COLO668 (cell line): ENCODE measurements around the gene PRDM16.

ENCODE experiments used
- DNase-seq: peaks from one replicate; lab custom pipeline; 2025; ENCODE audit not compliant: unreplicated experiment; lab: John Stamatoyannopoulos, UW

The PRDM16 gene

DNA sequence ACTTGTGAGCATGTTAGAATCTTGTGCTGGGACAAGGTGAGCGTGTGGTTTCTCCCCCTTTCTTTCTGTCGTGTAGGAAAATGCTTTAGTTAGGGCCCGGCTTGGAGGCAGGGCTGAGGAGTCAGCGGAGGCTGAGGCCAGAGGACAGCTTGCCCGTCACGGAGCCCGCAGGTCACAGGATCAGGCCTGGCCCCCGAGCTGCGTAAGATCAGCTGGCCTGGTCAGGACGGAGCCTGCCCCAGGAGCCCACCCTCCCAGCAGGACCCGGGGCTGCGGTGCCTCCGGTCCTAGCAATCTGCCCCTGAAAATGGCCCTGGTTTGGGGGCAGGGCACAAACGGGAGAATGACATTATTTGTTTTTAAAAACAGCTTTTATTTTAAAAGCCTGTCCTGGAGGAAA, 52.0 kb downstream of the PRDM16 start:
- DNase-seq: no peak

DNA sequence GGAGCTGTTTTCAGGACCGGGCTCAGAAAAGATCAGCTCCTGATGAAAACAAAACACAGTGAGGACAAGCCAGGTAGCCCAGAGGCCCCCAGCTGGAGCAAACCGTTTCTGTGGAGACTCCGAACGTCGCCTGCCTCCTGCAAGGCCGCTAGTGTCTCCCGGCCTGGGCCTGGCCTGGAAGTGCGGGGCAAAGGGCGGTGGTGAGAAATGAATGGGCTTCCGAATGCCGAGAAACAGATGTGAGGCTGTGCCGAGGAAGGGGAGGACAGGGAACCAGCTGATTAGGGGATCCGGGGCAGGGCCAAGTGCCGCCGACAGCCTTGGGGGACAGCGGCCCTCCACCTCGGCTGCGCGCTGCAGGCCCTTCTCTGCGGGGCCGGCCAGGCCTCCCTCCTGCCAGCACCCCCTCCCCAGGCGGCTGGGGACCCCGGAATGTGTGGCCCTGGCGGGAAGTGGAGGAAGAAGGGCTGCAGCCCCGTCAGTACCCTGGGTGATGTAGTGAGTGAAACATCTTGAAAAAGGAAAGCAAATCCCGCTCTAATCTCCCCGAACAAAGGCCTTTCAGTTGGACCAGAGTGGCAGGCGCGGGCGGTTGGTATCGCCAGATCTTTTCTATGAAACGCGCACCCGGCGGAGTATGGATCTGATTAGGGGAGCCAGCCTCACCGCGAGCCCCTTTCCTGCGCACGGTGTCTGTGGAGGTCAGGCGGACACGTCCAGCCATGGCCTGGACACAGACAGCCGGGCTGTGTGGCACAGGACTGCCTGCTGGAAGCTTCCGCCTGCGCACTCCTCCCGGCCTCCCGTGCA, 52.6 kb downstream of the PRDM16 start:
- no peak for DNase-seq

DNA sequence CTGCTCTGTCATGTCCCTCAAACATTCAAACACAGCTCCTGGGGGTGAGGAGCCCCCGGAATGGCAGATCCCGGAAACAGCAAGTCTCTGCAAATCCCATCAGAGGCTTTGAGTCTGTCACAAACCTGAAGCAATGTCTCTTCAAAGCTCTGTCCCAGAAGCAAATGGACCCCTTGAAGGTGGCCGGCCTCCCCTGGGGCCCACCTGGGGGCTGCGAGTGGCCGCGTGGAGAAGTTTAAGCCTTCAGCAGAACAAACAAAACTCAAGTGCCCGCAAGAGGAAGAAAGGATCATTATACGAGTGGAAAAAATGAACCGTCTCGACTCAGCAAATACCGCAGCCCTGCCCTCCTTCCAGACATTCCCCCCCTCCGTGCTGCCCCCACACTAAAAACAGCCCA, 53.3 kb downstream of the PRDM16 start:
- no peak for DNase-seq

DNA sequence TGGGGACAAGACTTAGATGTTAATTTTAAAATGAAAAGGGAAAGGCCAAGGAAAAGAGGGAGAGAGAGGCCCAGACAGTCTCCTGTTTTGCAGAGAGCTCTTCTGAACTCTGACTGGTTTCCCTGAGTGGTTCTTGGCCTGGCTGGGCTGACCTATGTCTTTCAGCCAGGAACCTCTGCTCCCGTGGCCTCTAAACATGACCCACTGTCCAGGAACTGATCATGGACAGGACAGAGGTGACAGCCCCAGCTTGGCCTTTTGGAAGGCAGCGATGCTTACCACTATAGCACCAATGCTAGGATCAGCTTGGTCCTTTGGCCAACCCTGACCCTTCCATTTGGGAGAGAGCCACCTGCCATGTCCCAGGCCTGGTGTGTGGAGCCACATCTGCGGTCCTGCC, 55.2 kb downstream of the PRDM16 start:
- DNase-seq: no peak

DNA sequence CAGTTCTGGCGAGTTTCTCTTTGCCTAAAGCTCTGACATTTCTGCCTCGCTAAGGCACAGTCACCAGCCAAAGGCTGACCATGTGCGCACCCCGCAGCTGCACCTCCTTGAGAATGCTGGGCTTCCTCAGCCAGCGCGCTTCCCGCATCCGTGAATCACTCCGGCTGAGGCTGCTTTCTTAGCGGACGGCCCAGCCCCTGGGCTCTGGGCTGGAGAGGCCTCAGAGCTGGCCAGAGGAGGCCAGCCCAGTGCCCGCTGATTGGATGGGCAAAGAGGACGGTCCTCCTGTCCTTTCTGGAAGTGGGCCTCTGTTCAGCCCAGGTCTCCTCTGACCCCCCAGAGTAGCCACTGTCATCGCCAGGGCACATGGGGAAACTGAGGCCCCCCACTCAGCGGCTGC, 56.1 kb downstream of the PRDM16 start:
- no peak for DNase-seq

DNA sequence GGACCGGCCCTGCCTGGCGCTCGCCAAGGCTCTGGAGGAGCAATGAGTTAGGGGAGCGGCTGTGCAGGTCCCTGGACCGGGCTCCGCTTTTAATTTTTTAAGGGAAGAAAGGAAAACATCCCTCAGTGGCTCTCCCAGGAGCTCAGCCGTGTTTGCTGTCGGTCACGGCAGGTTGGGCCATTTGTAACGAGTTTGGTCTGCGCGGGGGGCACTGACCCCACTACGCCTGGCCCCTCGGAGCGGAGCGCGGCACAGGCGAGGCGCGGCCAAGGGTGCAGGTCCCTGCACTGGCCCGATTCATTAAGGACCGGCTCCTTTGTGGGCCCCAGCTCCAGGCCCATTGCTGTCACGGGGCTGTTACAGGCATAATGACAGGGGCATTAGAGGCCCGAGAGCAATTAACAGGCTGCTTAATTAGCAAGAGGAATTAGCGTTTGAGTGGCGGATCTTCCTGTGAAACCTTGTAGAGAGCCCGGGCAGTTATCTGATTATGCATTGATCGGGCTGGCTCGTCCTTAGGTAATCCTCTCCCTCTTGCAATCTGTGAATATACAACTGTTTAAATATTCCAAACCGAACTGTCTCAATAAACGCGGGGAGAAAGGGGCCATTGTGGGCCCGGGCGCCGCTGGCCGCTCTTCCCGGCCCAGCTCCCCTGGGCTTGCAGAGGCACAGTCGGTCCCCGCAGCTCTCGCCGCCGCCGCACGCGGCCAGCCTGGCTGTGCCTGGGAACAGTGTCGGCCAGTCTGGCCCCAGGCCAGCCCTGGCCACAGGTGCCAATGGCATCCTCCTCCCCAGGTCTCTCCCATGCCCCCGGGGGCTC, 56.8 kb downstream of the PRDM16 start:
- DNase-seq: no peak

DNA sequence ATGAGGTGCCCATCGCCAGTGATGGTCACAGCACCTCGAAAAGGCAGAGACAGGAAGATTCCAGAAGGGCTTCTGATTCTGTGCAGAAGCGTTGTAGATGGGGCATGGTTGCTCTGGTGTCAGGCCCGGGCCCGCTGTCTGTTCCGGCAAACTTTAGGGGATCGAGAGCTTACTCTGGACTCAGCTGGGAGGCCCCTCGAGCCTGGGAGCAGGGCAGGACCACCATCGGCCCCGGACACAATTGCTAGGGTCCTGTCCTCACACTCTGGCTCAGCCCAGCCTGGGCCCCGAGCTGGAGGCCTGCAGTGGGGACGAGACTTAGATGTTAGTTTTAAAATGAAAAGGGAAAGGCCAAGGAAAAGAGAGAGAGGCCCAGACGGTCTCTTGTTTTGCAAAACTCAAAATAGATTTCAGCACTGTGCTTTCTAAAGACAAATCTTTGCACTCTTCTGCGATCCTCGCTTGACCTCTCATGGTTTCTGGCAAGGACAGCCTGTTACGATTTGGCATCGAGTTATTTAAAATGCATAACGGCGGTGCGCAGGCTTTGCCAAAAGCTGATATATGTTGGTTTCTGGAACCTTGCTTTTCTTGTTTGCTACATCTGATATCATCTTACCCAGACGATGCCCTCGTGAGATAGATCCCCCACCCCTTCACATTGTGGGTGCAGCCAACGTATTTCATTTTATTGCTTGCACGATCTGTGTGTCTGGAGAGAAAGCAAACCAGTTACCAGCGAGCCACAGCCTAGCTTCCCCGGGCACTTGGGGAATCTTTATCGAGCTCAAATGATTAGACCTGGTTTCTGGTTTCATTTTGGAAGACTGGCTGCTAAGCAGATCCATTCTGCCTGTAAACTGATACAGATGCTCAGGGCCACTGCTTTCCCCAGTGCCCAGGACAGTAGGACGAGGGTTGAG, 58.0 kb downstream of the PRDM16 start:
- no peak for DNase-seq

DNA sequence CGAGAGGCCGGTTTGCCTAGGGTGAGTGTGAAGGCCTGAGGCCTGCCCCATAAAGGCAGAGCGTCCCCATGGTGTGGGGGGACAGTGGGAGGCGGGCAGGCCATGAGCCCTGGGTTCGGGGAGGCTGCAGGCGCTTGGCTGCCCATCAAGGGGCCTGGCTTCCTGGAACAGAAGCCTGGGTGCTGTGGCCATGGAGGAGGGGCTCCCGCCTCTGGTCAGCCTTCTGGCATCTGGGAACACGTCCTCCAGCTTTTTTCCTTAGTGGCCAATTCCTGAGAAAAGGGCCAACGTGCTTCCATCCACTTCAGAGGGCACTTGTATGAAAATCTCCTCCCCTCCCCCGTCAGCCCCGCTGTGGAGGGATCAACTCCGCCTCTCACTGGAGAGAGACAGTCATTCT, 58.7 kb downstream of the PRDM16 start:
- no peak for DNase-seq

DNA sequence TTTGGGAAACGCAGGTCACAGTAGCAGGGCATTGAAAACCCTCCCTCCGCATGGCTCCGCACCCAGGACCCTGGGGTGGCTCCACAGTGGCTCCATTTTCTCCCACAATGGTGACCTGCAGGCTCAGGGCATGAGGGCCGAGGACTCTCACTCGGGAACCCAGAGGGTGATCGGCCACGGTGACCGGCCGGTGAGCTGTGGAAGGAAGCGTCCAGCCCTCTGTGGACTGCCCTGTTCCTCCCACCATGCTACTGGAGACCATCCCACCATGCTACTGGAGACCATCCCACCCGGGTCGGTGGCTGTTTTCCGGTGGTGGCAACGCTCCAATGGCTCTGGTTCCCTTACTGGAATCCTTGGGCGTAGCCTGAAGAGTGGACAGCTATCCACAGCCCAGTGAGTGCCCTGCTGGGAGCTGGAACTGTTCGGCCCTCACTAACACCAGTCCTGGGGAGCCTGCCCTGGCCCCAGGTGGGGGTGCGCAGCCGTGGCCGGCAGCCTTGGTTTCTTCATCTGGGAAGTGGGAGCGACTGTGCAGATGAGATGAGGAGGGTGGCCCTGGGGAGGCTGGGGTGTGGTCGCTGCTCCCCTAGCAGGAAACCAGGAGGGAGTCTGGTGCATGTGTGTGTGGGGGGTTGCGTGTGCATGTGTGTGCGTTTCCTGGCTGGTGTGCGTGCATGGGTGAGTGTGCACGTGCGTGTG, 59.6 kb downstream of the PRDM16 start:
- DNase-seq: no peak

DNA sequence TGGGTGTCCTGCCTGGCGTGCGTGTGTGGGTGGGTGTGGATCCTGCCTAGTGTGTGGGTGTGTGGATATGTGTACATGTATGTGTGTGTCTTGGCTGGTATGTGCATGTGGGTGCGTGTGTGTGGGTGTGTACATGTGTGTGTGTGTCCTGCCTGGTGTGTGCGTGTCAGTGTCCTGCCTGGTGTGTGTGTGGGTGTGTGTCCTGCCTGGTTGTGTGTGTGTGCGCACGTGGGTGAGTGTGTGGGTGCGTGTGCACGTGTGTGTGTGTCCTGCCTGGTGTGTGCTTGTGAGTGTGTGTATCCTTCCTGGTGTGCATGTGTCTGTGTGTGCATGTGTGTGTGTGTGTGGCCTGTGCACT, 60.1 kb downstream of the PRDM16 start:
- DNase-seq: no peak

DNA sequence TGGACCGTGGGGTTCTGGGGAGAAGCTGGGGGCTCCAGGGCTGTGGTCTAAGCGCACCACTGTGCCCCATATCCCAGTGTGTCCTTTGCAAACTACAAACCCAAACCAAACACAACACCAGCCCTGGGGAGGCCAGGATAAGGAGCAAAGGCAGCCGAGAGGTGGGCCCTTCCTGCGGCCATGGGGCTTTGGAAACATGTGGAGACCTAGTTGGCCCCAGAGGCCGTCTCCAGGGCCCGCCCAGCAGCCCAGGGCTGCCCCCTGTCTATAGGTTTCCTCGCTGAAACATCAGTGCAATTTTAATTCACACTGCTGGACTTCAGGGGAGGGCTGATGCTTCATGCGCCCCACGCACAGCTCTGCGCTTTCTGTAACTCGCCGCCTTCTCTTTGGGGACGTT, 61.3 kb downstream of the PRDM16 start:
- no peak for DNase-seq

DNA sequence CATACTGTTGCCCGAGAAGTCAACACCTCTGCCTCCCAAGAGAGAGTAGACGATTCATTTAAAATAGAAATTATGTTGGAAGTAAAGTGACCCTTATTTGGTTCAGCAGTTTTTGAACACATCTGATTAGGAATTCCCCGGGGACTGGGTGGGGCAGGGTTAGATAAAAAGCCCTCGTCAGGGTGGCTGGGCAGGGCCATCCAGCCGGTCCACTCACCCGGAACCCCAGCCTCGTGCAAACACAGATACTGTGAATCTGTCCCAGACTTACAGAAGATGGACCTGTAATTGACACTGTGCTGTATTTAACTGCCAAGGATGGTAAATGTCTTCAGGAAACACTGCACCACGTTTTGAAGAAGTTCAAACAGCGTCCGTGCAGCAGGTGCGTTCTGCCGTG, 63.7 kb downstream of the PRDM16 start:
- no peak for DNase-seq

DNA sequence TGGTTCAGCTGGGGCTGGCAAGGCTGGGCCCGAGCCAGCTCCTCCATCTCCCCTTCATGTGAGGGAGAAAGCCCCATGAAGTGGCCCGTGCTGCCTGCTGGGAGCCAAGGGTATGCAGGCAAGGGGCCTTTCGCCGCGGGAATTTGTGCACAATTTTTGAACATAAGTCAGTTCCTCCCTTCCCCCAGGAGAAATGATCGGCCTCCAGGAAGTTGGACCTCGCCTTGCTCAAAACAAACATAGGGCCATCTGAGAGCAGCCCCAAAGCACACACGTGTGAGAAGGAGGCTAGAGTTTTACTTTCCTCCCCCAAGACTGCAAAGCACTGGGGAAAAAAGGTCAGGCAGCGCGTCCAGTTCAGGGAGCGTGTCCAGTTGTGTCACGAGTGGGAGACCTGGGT, 64.7 kb downstream of the PRDM16 start:
- DNase-seq: no peak

DNA sequence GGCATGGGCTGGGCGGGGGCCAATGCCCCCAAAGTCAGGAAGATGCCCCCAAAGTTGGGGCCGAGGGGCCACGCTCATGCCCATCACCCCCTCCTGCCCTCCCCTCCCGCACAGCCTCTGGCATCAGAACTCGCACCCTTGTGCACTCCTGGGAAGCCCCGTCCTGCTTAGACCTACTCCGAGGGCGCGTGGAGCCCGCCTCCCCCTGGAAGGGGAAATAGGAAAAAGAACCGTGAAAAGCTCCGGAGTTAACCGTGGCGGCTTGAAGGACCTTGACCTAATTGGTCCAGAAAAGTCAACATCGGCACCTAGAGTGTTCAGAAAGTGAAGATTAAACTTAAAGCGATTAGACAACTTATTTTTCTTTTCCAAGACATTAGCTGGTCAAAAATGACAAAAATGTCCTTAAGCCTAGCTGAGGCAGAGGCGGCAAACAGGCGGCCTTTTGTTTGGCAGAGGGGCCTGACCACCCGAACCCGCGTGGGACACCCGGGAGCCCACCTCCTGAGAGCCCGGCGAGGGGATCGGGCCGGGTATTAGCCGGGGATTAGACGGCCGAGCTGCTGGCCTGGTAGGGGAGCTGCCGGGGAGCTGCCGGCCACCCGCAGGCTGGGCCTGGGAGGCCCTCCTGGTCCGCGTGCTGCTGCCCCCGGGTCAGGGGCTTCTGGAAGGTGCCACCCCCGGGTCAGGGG, 65.5 kb downstream of the PRDM16 start:
- no peak for DNase-seq

DNA sequence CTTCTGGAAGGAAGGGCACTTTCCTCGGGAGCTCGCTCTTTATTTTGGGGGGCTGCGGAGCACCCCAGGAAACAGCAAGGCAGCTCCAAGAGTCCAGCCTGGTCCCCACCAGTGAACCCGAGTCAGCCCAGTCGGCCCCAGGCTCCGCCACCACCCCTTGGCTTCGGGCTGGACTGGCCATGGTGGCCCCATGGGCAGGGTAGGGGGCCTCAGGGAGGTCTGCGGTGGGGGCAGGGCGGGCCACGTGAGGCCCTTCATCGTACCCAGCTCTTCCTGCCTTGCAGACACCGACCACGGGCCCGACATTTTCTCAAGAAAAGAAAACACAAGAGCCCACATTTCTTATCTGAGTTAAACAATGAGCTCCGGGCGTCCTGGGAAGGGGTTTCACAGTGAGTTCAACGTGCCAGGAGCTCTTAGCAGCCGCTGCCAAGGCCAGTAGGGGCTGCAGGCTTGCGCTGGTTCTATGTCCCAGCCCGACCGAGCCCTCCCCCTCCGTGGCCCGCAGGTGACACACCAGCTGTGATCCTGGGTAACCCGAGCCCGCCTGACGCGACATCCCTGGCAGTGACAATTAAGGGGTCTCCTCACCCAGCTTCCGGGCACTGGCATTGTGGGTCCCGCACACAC, 66.2 kb downstream of the PRDM16 start:
- no peak for DNase-seq

DNA sequence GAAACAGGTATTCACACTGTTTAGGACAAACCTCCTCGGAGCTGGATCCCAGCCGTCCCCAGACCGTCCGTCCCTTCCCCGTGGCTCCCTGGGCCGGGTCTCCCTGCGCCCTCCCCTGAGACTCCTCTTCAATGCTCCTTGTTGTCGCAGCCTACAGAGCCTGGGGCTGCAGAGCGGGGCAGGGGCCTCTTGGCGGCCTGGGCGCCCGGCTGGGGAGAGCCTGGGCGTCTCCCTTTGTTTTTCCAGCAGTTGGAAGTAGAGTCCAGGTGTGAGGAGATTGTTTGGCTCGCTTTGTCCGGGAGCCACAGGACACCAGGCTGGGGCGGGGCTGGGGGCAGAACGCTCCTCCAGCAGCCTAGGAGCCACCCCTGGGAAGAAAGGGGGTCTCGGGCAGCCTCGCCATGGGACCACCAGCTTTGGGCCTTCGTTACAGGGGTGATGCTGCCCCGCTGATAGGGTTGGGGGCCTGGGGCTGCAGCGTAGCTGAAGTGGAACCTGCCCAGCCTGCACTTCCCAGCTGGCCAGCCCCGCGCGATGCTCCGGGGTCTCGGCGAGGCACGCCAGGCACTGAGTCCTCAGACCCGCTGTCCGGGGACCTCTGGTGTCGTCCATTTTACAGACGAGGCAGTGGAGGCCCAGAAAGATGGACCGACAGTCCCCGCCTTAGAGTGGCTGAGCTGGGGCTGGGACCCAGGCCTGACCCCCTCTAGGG, 66.9 kb downstream of the PRDM16 start:
- no peak for DNase-seq

DNA sequence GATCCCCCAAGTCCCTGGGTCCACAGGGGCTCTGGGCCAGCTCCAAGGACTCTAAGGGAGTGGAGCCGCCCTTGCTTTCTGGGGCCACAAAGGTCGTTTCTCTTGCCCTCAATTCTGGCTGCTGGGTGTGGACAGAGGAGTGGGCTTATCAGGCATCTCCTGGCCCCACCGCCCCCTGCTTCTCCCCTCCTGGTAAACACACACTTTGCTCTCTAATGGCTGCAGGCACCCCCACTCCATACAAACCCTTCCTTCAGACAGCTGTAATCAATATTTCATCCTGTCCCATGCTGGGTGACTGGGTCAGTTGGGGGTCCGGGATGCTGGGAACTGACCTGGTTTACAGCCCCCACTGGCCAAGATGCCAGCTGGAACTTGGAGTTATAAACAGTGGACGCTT, 67.5 kb downstream of the PRDM16 start:
- DNase-seq: no peak

DNA sequence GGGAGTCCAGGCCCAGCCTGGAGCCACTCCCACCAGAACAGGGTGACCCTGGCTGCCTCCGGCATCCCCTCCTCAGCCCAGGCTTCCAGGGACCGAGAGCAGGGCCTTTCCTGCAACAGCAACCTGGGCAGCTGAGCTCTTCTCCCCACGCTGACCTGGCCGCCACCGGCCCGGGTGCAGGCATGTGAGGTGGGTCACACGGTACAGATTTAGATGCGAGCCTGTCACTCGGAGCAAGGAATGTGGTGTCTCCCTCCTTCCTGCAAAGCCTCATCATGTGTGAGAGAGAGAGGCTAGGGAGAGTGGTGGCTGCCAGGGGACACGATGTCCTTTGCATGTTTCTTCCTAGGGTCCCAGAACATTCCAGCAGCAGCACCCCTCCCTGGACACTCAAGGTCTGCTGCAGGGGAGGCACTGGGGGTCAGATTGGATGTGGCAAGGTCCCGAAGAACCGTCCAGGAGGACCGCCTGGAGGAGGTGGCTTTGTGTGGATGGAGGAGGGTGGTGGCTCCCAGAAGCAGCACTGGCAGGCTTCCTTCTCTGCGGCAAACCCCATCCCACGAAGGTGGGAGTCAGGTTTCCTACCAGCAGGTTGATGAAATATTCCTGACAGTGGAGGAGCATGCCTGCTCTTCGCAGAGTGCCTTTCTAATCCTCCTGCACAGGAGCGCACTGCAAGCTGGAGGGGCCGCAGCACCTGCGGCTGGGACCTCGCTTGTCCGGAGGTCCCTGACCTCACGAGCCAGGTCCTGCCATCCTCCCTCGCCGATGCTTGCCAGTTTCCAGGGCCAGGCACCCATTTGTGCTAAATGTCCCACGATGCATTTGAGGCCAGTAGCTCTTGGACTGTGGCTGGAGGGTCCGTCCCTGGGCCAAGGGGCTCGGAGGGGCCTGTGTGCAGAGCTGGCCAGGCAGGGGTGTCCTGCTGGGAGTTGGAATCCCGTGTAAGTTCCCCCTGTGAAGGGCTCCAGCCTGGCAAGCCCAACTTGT, 68.4 kb downstream of the PRDM16 start:
- DNase-seq: no peak
